BLaER1 (cell line): ENCODE results near the gene MPHOSPH10.

Experiments used
- H3K27ac ChIP-seq: shearing (Covaris generic); formaldehyde crosslinking; 2 replicates; pipeline ENCODE4 v1.8.1; 2022
- H3K27me3 ChIP-seq: shearing (Covaris generic); formaldehyde crosslinking; 2 replicates; pipeline ENCODE4 v1.8.1; 2022
- H3K36me3 ChIP-seq: shearing (Covaris generic); formaldehyde crosslinking; 2 replicates; pipeline ENCODE4 v1.8.1; 2022
- H3K4me1 ChIP-seq: shearing (Covaris generic); formaldehyde crosslinking; 2 replicates; pipeline ENCODE4 v1.8.1; 2022
- H3K4me2 ChIP-seq: shearing (Covaris generic); formaldehyde crosslinking; 2 replicates; pipeline ENCODE4 v1.8.1; 2022
- H3K4me3 ChIP-seq: shearing (Covaris generic); formaldehyde crosslinking; 2 replicates; pipeline ENCODE4 v1.8.1; 2022
- H3K9ac ChIP-seq: shearing (Covaris generic); formaldehyde crosslinking; 2 replicates; pipeline ENCODE4 v1.8.1; 2022
- H3K9me3 ChIP-seq: shearing (Covaris generic); formaldehyde crosslinking; 2 replicates; pipeline ENCODE4 v1.8.1; 2022
- H4K20me1 ChIP-seq: shearing (Covaris generic); formaldehyde crosslinking; 2 replicates; pipeline ENCODE4 v1.8.1; 2022
- Cebpa-rat ChIP-seq: shearing (Covaris generic); IDR thresholded peaks from 2 replicates; pipeline ENCODE4 v1.8.1; 2022

MPHOSPH10 gene

DNA sequence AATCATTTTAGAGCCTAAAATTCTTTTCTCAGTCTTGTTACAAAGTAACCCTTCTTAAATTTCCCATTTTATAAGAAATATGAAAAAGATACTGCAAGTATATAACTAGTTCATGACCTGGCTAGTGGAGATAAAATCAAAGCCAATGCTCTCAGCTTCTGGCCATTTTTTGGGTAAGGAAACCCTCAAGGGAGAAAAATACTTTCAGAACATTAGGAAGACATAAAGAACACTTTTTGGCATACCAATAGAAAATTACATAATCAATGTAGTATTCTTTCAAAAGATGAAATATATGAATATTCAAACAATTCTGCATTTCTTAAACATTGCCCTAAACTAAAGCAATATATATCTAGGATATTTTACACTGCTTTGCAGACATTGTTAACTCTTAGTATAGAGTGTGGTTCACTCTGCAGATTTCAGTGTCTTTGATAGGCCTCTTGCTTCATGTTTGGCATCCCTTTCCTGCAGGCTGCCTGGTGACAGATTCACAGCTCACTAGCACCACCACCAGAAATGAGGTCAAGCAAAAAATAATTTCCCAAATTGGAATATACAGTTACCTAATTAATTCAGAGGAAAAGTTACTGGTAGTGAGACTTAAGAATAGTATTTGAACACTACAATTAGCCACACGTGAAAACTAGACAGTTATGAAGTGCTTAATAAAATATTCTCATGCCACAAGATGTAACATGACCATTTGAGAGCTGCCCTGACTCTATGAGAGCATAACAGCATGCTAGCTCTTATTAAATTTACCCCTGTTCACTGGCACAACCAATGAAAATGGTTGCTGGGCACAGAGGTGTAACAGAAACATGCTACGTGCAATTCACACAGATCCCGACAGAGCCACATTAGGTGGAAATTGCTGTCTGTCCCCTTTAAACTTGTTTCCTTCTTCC lies 60.5 kb downstream of the MPHOSPH10 start:
- no peak overlapping the region for H3K27ac ChIP-seq
- no peak for TF ChIP-seq Cebpa-rat
- H3K9ac ChIP-seq: no peak overlapping the region
- no peak overlapping the region for H3K4me3 ChIP-seq
- H3K27me3 ChIP-seq: no peaks in the 10 kb centered on the region
- no peaks in the 10 kb centered on the region for H3K4me1 ChIP-seq
- no peaks in the 10 kb centered on the region for H3K9me3 ChIP-seq
- no peak overlapping the region for H3K4me2 ChIP-seq
- no peaks in the 10 kb centered on the region for H3K36me3 ChIP-seq
- H4K20me1 ChIP-seq: no peaks in the 10 kb centered on the region

DNA sequence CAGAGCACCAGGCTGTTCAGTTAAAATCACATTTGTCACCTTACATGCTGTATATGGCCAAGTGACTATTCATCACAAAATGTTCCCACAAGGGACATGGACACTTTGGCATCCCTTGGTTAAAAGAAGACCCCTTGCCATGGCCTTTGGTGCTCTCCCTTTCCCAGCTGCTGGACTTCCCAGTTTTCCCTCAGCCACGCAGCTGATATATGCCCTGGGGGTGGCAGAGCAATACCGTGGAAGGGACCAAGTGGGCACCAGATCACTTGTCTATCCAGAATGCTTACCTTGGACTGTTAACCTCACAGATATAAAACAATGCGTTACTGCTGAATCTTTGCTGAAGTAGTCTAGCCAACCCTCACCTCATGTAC lies 61.1 kb downstream of the MPHOSPH10 start:
- H3K4me3 ChIP-seq: no peak overlapping the region
- no peaks in the 10 kb centered on the region for H3K27me3 ChIP-seq
- no peak overlapping the region for H3K27ac ChIP-seq
- no peaks in the 10 kb centered on the region for H3K9me3 ChIP-seq
- H4K20me1 ChIP-seq: no peaks in the 10 kb centered on the region
- H3K9ac ChIP-seq: no peak overlapping the region
- no peak overlapping the region for H3K4me2 ChIP-seq
- H3K36me3 ChIP-seq: no peaks in the 10 kb centered on the region
- no peaks in the 10 kb centered on the region for H3K4me1 ChIP-seq
- TF ChIP-seq Cebpa-rat: no peak
